IMR-90 (cell line): ENCODE data around the gene ADCY5. TPM values are rescaled to one million over a fixed set of nuclear protein-coding genes. Genes with fewer than 3 reads are reported as not detected.

Experiments
- ATAC-seq: fragments of 200-7000 bp; cut with Tn5 transposase; 2 replicates; pipeline ENCODE4 v1.9.1; 2020; ENCODE audit warnings: low read depth, mild to moderate bottlenecking, moderate library complexity
- BruUV-seq: library from RNA; stranded (reverse); fragments of 400-500 nt; replicated peaks from 2 replicates; lab custom pipeline; 2021; lab: Mats Ljungman, UMichigan
- CTCF ChIA-PET: fragments of 300-600 bp; formaldehyde crosslinking; extraction: SDS; loops from one replicate; lab custom pipeline; 2021; ENCODE audit warnings: antibody characterized with exemption; lab: Yijun Ruan, JAX
- POLR2A ChIA-PET: fragments of 300-600 bp; sonication (Branson Sonifier 250); formaldehyde crosslinking; loops from one replicate; lab custom pipeline; 2022; ENCODE audit warnings: antibody characterized with exemption; ENCODE audit not compliant: unreplicated experiment; lab: Charles Lee
- DNase-seq: peaks from one replicate; pipeline ENCODE4 v3.0.0; 2013
- H2AFZ ChIP-seq: replicated peaks from 2 replicates; pipeline ENCODE3; 2013; ENCODE audit warnings: low read length, mild to moderate bottlenecking; ENCODE audit not compliant: poor library complexity
- H2AK5ac ChIP-seq: 2 replicates; pipeline ENCODE4 v1.6.1; 2013; ENCODE audit warnings: low read depth, low read length, inconsistent platforms
- H2AK9ac ChIP-seq: replicated peaks from 2 replicates; pipeline ENCODE3; 2013; ENCODE audit warnings: mild to moderate bottlenecking, low read depth, low read length, moderate library complexity; ENCODE audit not compliant: poor library complexity
- H2BK120ac ChIP-seq: 2 replicates; pipeline ENCODE4 v1.6.1; 2013; ENCODE audit warnings: low read depth, low read length, inconsistent platforms
- H2BK15ac ChIP-seq: 3 replicates; pipeline ENCODE4 v1.6.1; 2013; ENCODE audit warnings: low read depth, low read length, inconsistent platforms
- H2BK20ac ChIP-seq: 2 replicates; pipeline ENCODE4 v1.6.1; 2013; ENCODE audit warnings: low read depth, mild to moderate bottlenecking, inconsistent platforms, low read length, moderate library complexity
- H2BK5ac ChIP-seq: 2 replicates; pipeline ENCODE4 v1.6.1; 2013; ENCODE audit warnings: mild to moderate bottlenecking, low read depth, low read length, inconsistent platforms; ENCODE audit not compliant: poor library complexity, severe bottlenecking
- H3K14ac ChIP-seq: replicated peaks from 2 replicates; pipeline ENCODE4 v1.6.1; 2013; ENCODE audit warnings: low read depth, low read length, inconsistent platforms
- H3K18ac ChIP-seq: 2 replicates; pipeline ENCODE4 v1.6.1; 2013; ENCODE audit warnings: low read depth, low read length, control low read depth
- H3K23ac ChIP-seq: 2 replicates; pipeline ENCODE4 v1.6.1; 2013; ENCODE audit warnings: low read depth, low read length, inconsistent platforms
- H3K27ac ChIP-seq: 2 replicates; pipeline ENCODE4 v1.5.1; 2013; ENCODE audit warnings: mild to moderate bottlenecking, control low read depth, low read length; ENCODE audit not compliant: insufficient read depth
- H3K27me3 ChIP-seq: 2 replicates; pipeline ENCODE4 v1.6.1; 2013; ENCODE audit warnings: low read length; ENCODE audit not compliant: control insufficient read depth, insufficient read depth
- H3K36me3 ChIP-seq: 2 replicates; pipeline ENCODE4 v1.6.1; 2013; ENCODE audit warnings: low read length, mixed read lengths; ENCODE audit not compliant: control insufficient read depth, insufficient read depth
- H3K4ac ChIP-seq: 2 replicates; pipeline ENCODE4 v1.6.1; 2013; ENCODE audit warnings: low read depth, low read length, inconsistent platforms
- H3K4me1 ChIP-seq: 2 replicates; pipeline ENCODE4 v1.6.1; 2013; ENCODE audit warnings: low read length, mixed read lengths; ENCODE audit not compliant: control insufficient read depth, insufficient read depth
- H3K4me2 ChIP-seq: 2 replicates; pipeline ENCODE4 v1.6.1; 2013; ENCODE audit warnings: low read depth, mild to moderate bottlenecking, control low read depth, low read length, moderate library complexity
- H3K4me3 ChIP-seq: 2 replicates; pipeline ENCODE4 v1.5.1; 2013; ENCODE audit warnings: low read depth, mild to moderate bottlenecking, control low read depth, low read length, moderate library complexity; ENCODE audit not compliant: insufficient read depth
- H3K56ac ChIP-seq: 2 replicates; pipeline ENCODE4 v1.6.1; 2013; ENCODE audit warnings: low read length, inconsistent platforms; ENCODE audit not compliant: insufficient read depth; ENCODE audit errors: extremely low read depth
- H3K79me1 ChIP-seq, 2 experiments: 2 replicates each; pipeline ENCODE4 v1.6.1; 2013; ENCODE audit warnings: low read length in 2 of 2, inconsistent platforms in 1 of 2, low read depth in 1 of 2
- H3K9ac ChIP-seq: 2 replicates; pipeline ENCODE4 v1.6.1; 2013; ENCODE audit warnings: low read depth, low read length, control low read depth
- H3K9me1 ChIP-seq: 2 replicates; pipeline ENCODE4 v1.6.1; 2013; ENCODE audit warnings: low read length, inconsistent platforms; ENCODE audit not compliant: insufficient read depth
- H3K9me3 ChIP-seq: 2 replicates; pipeline ENCODE4 v1.6.1; 2013; ENCODE audit warnings: low read length; ENCODE audit not compliant: control insufficient read depth, insufficient read depth
- H4K20me1 ChIP-seq: 2 replicates; pipeline ENCODE4 v1.6.1; 2013; ENCODE audit warnings: low read length, inconsistent platforms; ENCODE audit not compliant: insufficient read depth
- H4K5ac ChIP-seq: 2 replicates; pipeline ENCODE4 v1.6.1; 2013; ENCODE audit warnings: mild to moderate bottlenecking, low read depth, low read length, control low read depth
- H4K8ac ChIP-seq, 2 experiments: 2 replicates each; pipeline ENCODE4 v1.6.1; 2013; ENCODE audit warnings: low read depth in 2 of 2, low read length in 2 of 2, control low read depth in 1 of 2, inconsistent platforms in 1 of 2
- H4K91ac ChIP-seq: 2 replicates; pipeline ENCODE4 v1.6.1; 2013; ENCODE audit warnings: low read depth, low read length, inconsistent platforms; ENCODE audit not compliant: insufficient read depth
- MAFK ChIP-seq: IDR thresholded peaks from 2 replicates; pipeline ENCODE4 v1.6.1; 2012; ENCODE audit warnings: low read depth, low read length, improper control_type of control experiment
- RFX5 ChIP-seq: IDR thresholded peaks from 2 replicates; pipeline ENCODE4 v1.8.0; 2012; ENCODE audit warnings: low read depth, mild to moderate bottlenecking, low read length, moderate library complexity
- whole genome bisulfite sequencing, 2 experiments: methylation state at CpG; one replicate each; pipeline versions ENCODE4 v1.1.5 to v1.1.7; 2013; ENCODE audit warnings: missing lambda C conversion rate in 2 of 2; ENCODE audit not compliant: insufficient read length in 1 of 2; ENCODE audit errors: extremely low coverage in 2 of 2; 5-methylcytosine and 5-hydroxymethylcytosine counted together
- dilution Hi-C: fragments of 300-500 bp; cut with HindIII; formaldehyde crosslinking; loops from one replicate; pipeline ENCODE4 v1.14.3; 2018; ENCODE audit warnings: low sequenced_read_pairs; ENCODE audit not compliant: unreplicated experiment
- in situ Hi-C: fragments of 300-500 bp; cut with MboI; formaldehyde crosslinking; loops from 3 replicates; pipeline ENCODE4 v1.14.3; 2019; ENCODE audit warnings: low sequenced_read_pairs, inconsistent platforms, mixed read lengths
- intact Hi-C: fragments of 100-400 bp; cut with micrococcal nuclease; formaldehyde crosslinking; loops from 2 replicates; pipeline ENCODE4 v1.10.0; 2022
- polyA plus RNA-seq, 3 experiments: library from polyadenylated mRNA; depleted of rRNA; stranded (reverse); fragments of >200 nt; gene quantifications; 2 replicates each; pipeline ENCODE4 v1.2.3, GENCODE V29; 2012; ENCODE audit warnings: low replicate concordance in 1 of 3
- total RNA-seq: library from RNA; depleted of rRNA; stranded (reverse); fragments of >200 nt; gene quantifications from 2 replicates; pipeline ENCODE4 v1.2.3, GENCODE V29; 2012
- TF ChIP-seq, protein P1 (sequence below): fragments of 150-350 bp; IDR thresholded peaks from 2 replicates; pipeline ENCODE4 v1.6.1; 2016; ENCODE audit warnings: low read depth, mild to moderate bottlenecking, low read length, moderate library complexity, borderline replicate concordance

ADCY5 gene
- total and polyA plus RNA-seq, 2 of the 4 experiments (the other 2 are of a cell fraction): 0.14 to 0.18 TPM

GRCh38 chr3:123395235-123395634 is 53.7 kb downstream of the ADCY5 start:
- H3K27me3 ChIP-seq: peaks cover 47% of the 10 kb centered on the region
- dilution Hi-C loops (no loop called here), intact Hi-C loops (no loop called here), in situ Hi-C loops (no loop called here)
- no peak overlapping the region for H4K8ac ChIP-seq
- H3K4me3 ChIP-seq: no peak overlapping the region
- WGBS, 2 experiments: 94% methylated on average over 3 of the region's 5 CpGs; no CpG with 5 or more reads in 1 of the 2 experiments
- TF ChIP-seq MAFK (no peak), RFX5 (no peak)
- TF ChIP-seq, protein P1, sequence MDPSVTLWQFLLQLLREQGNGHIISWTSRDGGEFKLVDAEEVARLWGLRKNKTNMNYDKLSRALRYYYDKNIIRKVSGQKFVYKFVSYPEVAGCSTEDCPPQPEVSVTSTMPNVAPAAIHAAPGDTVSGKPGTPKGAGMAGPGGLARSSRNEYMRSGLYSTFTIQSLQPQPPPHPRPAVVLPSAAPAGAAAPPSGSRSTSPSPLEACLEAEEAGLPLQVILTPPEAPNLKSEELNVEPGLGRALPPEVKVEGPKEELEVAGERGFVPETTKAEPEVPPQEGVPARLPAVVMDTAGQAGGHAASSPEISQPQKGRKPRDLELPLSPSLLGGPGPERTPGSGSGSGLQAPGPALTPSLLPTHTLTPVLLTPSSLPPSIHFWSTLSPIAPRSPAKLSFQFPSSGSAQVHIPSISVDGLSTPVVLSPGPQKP: no peak
- no peaks in the 10 kb centered on the region for H3K79me1 ChIP-seq
- H3K23ac ChIP-seq: no peak overlapping the region
- no peaks in the 10 kb centered on the region for H3K9me1 ChIP-seq
- H2AK9ac ChIP-seq: no peak overlapping the region
- H2BK120ac ChIP-seq: no peak overlapping the region
- H3K14ac ChIP-seq: no peak overlapping the region
- H3K18ac ChIP-seq: no peak overlapping the region
- no peak overlapping the region for H2AK5ac ChIP-seq
- no peak overlapping the region for H2AFZ ChIP-seq
- H3K27ac ChIP-seq: no peak overlapping the region
- no TSS peak for BruUV-seq
- ATAC-seq: no peak
- no peak overlapping the region for H4K5ac ChIP-seq
- no peak overlapping the region for H2BK15ac ChIP-seq
- H2BK5ac ChIP-seq: no peak overlapping the region
- H3K56ac ChIP-seq: no peak overlapping the region
- no peaks in the 10 kb centered on the region for H3K36me3 ChIP-seq
- no peak overlapping the region for H2BK20ac ChIP-seq
- no peak overlapping the region for H3K4ac ChIP-seq
- no peaks in the 10 kb centered on the region for H3K9me3 ChIP-seq
- no peaks in the 10 kb centered on the region for H3K4me1 ChIP-seq
- H3K9ac ChIP-seq: no peak overlapping the region
- DNase-seq: no peak
- no peak overlapping the region for H3K4me2 ChIP-seq
- H4K91ac ChIP-seq: no peak overlapping the region
- H4K20me1 ChIP-seq: no peaks in the 10 kb centered on the region
- ChIA-PET CTCF (no interaction called here), POLR2A (no interaction called here)
